C4-2B (cell line): ENCODE data around the gene TDP1.

Source experiments
- CTCF ChIP-seq: fragments of 450-650 bp; conservative IDR thresholded peaks from 2 replicates; pipeline ENCODE4 v1.5.1; 2017; ENCODE audit warnings: mild to moderate bottlenecking
- ZFX ChIP-seq: fragments of 450-650 bp; IDR thresholded peaks from 2 replicates; pipeline ENCODE4 v1.6.1; 2017

GRCh38 chr14:90087433-90087832 lies 131.7 kb downstream of the TDP1 start:
- TF ChIP-seq CTCF (no peak), ZFX (no peak)
